Right lobe of liver (tissue), 6 donors: ENCODE measurements around the gene ELMO1. TPM values are rescaled to one million over a fixed set of nuclear protein-coding genes. Genes with fewer than 3 reads are reported as not detected.
A peak's percentile ranks its signal among the peaks of the same experiment; 100 is the strongest.

Source experiments
- ATAC-seq, 4 donors: fragments of 200-7000 bp; cut with Tn5 transposase; one replicate each; pipeline ENCODE4 v1.9.1; 2020; ENCODE audit warnings: mild to moderate bottlenecking in 4 of 4, moderate library complexity in 4 of 4
- DNase-seq, 3 donors: peaks; one replicate each; pipeline ENCODE4 v3.0.0-alpha.2; 2020
- H3K27ac ChIP-seq, 3 donors: fragments of 200-600 bp; one replicate each; pipeline ENCODE4 v1.8.0; 2022
- H3K27me3 ChIP-seq, 2 donors: fragments of 200-600 bp; one replicate each; pipeline ENCODE4 v1.8.0; 2022
- H3K36me3 ChIP-seq, 4 donors: fragments of 200-600 bp; sonication (generic) in 1 of 4; one replicate each; pipeline versions ENCODE4 v1.5.1 to v1.8.0; 2017 to 2022; ENCODE audit warnings: control low read depth in 1 of 4
- H3K4me1 ChIP-seq, 4 donors: fragments of 200-600 bp; sonication (generic) in 1 of 4; one replicate each; pipeline versions ENCODE4 v1.5.1 to v1.8.0; 2017 to 2022; ENCODE audit warnings: control low read depth in 1 of 4
- H3K4me3 ChIP-seq, 3 donors: fragments of 200-600 bp; one replicate each; pipeline ENCODE4 v1.8.0; 2022
- H3K9me3 ChIP-seq, 4 donors: fragments of 200-600 bp; sonication (generic) in 1 of 4; one replicate each; pipeline versions ENCODE4 v1.5.1 to v1.8.0; 2017 to 2022; ENCODE audit warnings: control low read depth in 1 of 4
- POLR2A ChIP-seq: fragments of 450-650 bp; IDR thresholded peaks from one replicate; pipeline ENCODE4 v1.6.1; 2017; ENCODE audit warnings: antibody characterized with exemption, mild to moderate bottlenecking
- WGBS: methylation state at CpG from one replicate; pipeline ENCODE4 v1.1.6; 2018; ENCODE audit warnings: low coverage, low lambda C conversion rate; ENCODE audit not compliant: insufficient coverage; ENCODE audit errors: missing lambda C conversion rate; 5-methylcytosine and 5-hydroxymethylcytosine counted together
- intact Hi-C, 2 donors: fragments of 100-400 bp; cut with DNase I; formaldehyde crosslinking; loops; one replicate each; pipeline versions ENCODE4 v1.11.2 to v1.14.1; 2022
- total RNA-seq, 6 experiments: library from RNA; depleted of rRNA in 2 of 6; stranded (reverse); fragments of >200 nt in 2 of 6; fragmentation: NEBNext Ultra II Directional in 3 of 6; extraction: Animal tissue kit (Norgen Biotek cat#: 25700) in 3 of 6; gene quantifications; one replicate each; pipeline versions ENCODE4 v1.1.0 to v1.2.4, GENCODE V29; 2016 to 2023
- TF ChIP-seq, protein P1 (sequence below), 4 donors: fragments of 200-600 bp in 3 of 4; fragments of 450-650 bp in 1 of 4; IDR thresholded peaks; one replicate each; pipeline versions ENCODE4 v1.5.1 to v1.8.0; 2016 to 2022; ENCODE audit warnings: antibody characterized with exemption in 4 of 4, mild to moderate bottlenecking in 2 of 4
- donor health status: DM: no; HTN: yes; CAD: no.
- donor health status: DM: no; HTN: no; CAD: no.
- donor health status: DM: no; HTN: no; CAD: no.
- donor health status: DM: no; HTN: yes; CAD: no.
- donor health status: DM: no; HTN: yes; CAD: no.

ELMO1 gene
- total RNA-seq, 6 experiments from 2014 or later: 18.4 to 55.4 (median 25.1) TPM

DNA sequence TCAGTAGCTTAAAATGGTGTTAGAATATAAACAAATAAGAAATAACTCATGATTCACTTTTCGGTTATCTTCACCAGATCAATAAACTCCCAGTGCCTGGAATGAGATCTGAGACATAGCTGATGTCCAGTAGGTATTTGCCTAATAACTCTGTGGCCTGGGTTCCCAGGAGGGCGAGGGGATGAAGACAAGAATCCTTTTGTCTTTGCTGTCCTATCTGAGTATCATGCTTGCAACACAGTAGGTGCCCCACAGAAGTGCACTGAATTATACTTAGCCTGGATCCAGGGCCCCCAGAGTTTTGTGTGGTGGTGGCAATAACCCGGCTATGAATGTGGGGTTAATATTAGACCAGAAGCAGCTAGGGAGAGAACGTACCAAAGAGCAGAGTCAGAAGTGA is 374.3 kb downstream of the ELMO1 start:
- no peaks in the 10 kb centered on the region for H3K27me3 ChIP-seq
- intact Hi-C loops: no loop called here
- WGBS: 49% methylated on average over 3 of the region's 4 CpGs
- no peak for TF ChIP-seq POLR2A
- TF ChIP-seq, protein P1, sequence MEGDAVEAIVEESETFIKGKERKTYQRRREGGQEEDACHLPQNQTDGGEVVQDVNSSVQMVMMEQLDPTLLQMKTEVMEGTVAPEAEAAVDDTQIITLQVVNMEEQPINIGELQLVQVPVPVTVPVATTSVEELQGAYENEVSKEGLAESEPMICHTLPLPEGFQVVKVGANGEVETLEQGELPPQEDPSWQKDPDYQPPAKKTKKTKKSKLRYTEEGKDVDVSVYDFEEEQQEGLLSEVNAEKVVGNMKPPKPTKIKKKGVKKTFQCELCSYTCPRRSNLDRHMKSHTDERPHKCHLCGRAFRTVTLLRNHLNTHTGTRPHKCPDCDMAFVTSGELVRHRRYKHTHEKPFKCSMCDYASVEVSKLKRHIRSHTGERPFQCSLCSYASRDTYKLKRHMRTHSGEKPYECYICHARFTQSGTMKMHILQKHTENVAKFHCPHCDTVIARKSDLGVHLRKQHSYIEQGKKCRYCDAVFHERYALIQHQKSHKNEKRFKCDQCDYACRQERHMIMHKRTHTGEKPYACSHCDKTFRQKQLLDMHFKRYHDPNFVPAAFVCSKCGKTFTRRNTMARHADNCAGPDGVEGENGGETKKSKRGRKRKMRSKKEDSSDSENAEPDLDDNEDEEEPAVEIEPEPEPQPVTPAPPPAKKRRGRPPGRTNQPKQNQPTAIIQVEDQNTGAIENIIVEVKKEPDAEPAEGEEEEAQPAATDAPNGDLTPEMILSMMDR (IDR thresholded peaks at IDR 0.05): no peak
- ATAC-seq (peak in 2 of 4 donors; percentile 51 to 59), DNase-seq (no peak)
- no peaks in the 10 kb centered on the region for H3K4me1 ChIP-seq
- H3K36me3 ChIP-seq: no peaks in the 10 kb centered on the region
- no peaks in the 10 kb centered on the region for H3K9me3 ChIP-seq
- H3K27ac ChIP-seq: no peak overlapping the region
- H3K4me3 ChIP-seq: no peak overlapping the region

DNA sequence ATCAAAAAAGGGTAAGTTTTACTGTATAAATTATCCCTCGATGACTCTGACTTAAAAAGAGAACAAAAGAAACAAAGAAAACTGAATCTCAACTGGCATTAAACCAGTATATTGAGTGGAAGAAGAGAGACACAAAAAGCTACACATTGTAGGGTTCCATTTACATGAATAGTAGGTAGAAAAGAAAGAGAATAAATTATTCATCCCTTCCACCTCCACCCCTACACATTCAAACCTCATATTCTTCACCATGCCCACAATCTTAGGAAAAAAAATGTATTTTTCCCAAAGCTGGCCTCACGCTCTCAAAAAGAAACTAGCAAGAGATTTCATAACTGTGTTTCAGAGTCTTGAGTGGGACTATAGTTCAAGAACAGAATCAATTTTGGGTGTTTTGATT is 377.5 kb downstream of the ELMO1 start:
- DNase-seq (no peak), ATAC-seq (no peak)
- no peak for TF ChIP-seq POLR2A
- TF ChIP-seq, protein P1 (IDR thresholded peaks at IDR 0.05): no peak
- Histone ChIP-seq H3K4me1 (no peaks in the 10 kb centered on the region), H3K9me3 (no peaks in the 10 kb centered on the region), H3K27me3 (no peaks in the 10 kb centered on the region), H3K27ac (no peak overlapping the region), H3K4me3 (no peak overlapping the region), H3K36me3 (no peaks in the 10 kb centered on the region)
- intact Hi-C loops: no loop called here
- 81% methylated on average over 2 of the region's 2 CpGs for WGBS

DNA sequence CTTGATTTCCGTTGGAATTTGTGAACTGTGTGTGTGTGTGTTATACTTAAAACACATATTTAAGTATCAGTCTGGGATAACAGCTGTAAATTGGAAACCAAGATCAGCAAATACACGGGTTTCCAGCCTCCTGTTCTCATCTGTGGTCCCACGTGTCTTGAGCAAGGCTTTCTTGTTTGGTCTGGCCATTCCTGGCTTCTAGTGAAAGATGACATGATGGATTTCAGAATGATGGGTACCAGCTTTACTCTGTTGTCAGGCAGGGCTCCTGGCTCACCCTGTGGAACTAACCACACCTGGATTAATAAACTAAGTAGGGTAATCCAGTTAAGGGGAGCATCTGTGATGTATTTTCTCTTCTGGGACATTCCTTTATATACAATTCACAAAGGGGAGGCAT is 378.2 kb downstream of the ELMO1 start:
- intact Hi-C loops: no loop called here
- TF ChIP-seq, protein P1 (IDR thresholded peaks at IDR 0.05): no peak
- TF ChIP-seq POLR2A: no peak
- DNase-seq (no peak), ATAC-seq (no peak)
- H3K27me3 ChIP-seq: no peaks in the 10 kb centered on the region
- no peaks in the 10 kb centered on the region for H3K4me1 ChIP-seq
- H3K9me3 ChIP-seq: no peaks in the 10 kb centered on the region
- no peaks in the 10 kb centered on the region for H3K36me3 ChIP-seq
- H3K4me3 ChIP-seq: no peak overlapping the region
- 100% methylated on average over 3 of the region's 3 CpGs for WGBS
- H3K27ac ChIP-seq: no peak overlapping the region

DNA sequence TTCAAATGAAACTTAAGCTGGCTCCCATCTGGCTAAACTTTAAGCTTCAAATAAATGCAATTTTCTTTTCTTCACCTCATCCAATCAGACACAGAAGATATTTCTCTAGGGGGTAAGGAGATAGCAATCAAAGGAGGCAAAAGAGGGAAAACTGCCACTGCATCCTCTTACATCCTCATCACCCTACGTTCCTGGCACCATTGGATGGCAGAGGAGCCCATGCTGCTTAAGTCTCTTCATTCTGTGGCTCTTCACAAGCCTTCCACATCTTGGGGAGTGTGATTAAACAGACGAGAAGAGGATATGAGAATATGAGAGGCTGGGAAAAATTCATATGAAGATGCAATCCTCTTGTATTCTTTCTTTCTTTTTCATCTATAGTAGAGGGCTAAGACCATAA is 378.6 kb downstream of the ELMO1 start:
- H3K4me1 ChIP-seq: no peaks in the 10 kb centered on the region
- H3K9me3 ChIP-seq: no peaks in the 10 kb centered on the region
- H3K27ac ChIP-seq: no peak overlapping the region
- no peak for TF ChIP-seq POLR2A
- TF ChIP-seq, protein P1 (IDR thresholded peaks at IDR 0.05): no peak
- no peaks in the 10 kb centered on the region for H3K27me3 ChIP-seq
- 92% methylated on average over 2 of the region's 2 CpGs for WGBS
- no peak for ATAC-seq
- intact Hi-C loops: no loop called here
- no peaks in the 10 kb centered on the region for H3K36me3 ChIP-seq
- no peak for DNase-seq
- H3K4me3 ChIP-seq: no peak overlapping the region

DNA sequence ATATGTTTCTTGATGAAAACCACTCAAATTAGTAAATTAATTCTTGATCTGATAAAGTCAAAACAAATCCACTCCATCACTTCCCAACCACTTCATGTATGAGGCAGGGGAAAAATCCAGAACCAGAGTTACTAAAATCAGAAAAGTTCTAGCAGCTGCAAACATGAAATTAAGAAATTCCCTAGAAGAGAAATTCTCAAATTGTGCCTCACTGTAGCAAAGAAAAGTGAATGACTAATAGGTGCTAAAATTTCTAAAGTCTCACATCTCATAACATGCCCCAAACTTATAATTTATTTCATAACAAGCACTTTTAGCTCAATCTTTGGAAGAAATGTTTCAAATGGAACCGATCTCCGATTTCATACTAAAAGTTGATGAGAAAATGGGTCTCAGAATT is 379.3 kb downstream of the ELMO1 start:
- Histone ChIP-seq H3K36me3 (no peaks in the 10 kb centered on the region), H3K9me3 (no peaks in the 10 kb centered on the region), H3K27me3 (no peaks in the 10 kb centered on the region), H3K4me1 (no peaks in the 10 kb centered on the region), H3K4me3 (no peak overlapping the region), H3K27ac (no peak overlapping the region)
- TF ChIP-seq POLR2A: no peak
- TF ChIP-seq, protein P1 (IDR thresholded peaks at IDR 0.05): no peak
- WGBS: 86% methylated on average over 2 of the region's 2 CpGs
- ATAC-seq (no peak), DNase-seq (no peak)
- intact Hi-C loops: no loop called here
